ENCODE measurements around the gene ABCC4.

The ABCC4 gene, protein sequence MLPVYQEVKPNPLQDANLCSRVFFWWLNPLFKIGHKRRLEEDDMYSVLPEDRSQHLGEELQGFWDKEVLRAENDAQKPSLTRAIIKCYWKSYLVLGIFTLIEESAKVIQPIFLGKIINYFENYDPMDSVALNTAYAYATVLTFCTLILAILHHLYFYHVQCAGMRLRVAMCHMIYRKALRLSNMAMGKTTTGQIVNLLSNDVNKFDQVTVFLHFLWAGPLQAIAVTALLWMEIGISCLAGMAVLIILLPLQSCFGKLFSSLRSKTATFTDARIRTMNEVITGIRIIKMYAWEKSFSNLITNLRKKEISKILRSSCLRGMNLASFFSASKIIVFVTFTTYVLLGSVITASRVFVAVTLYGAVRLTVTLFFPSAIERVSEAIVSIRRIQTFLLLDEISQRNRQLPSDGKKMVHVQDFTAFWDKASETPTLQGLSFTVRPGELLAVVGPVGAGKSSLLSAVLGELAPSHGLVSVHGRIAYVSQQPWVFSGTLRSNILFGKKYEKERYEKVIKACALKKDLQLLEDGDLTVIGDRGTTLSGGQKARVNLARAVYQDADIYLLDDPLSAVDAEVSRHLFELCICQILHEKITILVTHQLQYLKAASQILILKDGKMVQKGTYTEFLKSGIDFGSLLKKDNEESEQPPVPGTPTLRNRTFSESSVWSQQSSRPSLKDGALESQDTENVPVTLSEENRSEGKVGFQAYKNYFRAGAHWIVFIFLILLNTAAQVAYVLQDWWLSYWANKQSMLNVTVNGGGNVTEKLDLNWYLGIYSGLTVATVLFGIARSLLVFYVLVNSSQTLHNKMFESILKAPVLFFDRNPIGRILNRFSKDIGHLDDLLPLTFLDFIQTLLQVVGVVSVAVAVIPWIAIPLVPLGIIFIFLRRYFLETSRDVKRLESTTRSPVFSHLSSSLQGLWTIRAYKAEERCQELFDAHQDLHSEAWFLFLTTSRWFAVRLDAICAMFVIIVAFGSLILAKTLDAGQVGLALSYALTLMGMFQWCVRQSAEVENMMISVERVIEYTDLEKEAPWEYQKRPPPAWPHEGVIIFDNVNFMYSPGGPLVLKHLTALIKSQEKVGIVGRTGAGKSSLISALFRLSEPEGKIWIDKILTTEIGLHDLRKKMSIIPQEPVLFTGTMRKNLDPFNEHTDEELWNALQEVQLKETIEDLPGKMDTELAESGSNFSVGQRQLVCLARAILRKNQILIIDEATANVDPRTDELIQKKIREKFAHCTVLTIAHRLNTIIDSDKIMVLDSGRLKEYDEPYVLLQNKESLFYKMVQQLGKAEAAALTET (N-terminal part only)

DNA sequence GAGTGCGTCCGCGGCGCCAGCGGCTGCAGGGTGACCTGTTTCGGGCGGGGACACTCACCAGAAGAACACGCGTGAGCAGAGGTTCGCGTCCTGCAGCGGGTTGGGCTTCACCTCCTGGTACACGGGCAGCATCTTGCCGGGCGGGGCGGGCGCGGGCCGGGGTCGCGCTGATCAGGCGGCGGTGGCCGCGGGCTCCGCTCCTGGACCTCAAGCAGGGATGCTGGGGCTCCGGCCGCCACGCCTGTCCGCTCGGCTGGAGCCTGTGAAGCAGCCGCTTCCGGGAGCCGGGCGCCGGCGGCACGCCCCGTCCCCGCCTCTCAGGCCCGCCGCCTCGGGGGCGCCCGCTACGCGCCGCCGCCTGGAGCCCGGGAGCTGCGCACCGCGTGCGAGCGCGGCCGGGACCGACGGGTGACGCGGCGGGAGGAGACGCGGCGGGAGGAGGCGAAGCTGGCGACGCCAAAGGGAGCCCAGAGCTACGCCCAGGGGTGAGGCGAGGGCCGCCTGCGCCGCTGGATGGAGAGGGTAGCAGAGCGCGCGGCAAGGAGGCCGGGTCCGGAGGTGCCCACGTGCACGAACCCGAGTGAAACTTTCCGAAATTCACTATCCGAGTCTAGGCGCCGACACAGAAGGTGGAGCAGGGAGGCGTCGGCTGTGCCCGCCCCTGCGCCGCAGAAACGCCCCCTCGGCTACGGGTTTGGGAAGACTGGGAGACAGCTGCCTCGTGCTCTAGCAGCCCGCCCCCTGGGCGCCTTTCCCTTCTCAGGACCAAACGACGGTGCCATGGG, at the start of gene ABCC4:
Gene ABCC4, minus strand, starts transcription at position 269 of the 785 bp plus-strand sequence. Its CDS starts 137 bp downstream, at position 132.
- POLR2A ChIA-PET: interaction anchor here (1.1 kb wide), 1 partner anchor 109 kb away, joined by 3 read pairs; no protein-coding TSS in a partner anchor
- CTCF ChIA-PET: interaction anchor here (0.7 to 10.9 kb wide), 10 partner anchors 11 to 110 kb away, joined by 3 to 133 read pairs (median 5); no protein-coding TSS in a partner anchor

DNA sequence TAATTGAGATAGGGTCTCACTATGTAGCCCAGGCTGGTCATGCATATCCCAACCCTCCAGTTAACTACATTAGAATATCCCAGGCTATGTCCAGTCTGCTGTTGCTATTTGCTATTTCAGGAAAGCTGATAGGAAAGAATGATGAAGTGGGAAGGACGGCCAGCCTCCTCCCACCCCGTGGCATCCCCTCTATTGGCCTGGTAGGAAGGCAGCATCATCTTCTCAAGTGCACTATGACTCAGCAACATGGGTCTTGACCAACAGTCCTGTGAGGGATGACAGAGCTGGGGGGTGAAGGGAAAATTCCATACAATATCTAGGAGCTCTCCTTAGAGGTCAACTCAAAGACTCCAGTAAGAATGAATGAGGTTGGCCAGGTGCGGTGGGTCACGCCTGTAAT, 48.0 kb upstream of the ABCC4 start:
- H3K4me3 ChIP-seq (ENCODE audit: low read depth, low read length): no peak overlapping the region
- no peak for DNase-seq (ENCODE audit: low read depth, low spot score)
- CTCF ChIA-PET: interaction anchor here (1.0 to 1.6 kb wide), 2 partner anchors 55 to 160 kb away, joined by 3 to 7 read pairs; no protein-coding TSS in a partner anchor
- TF ChIP-seq, protein P1, sequence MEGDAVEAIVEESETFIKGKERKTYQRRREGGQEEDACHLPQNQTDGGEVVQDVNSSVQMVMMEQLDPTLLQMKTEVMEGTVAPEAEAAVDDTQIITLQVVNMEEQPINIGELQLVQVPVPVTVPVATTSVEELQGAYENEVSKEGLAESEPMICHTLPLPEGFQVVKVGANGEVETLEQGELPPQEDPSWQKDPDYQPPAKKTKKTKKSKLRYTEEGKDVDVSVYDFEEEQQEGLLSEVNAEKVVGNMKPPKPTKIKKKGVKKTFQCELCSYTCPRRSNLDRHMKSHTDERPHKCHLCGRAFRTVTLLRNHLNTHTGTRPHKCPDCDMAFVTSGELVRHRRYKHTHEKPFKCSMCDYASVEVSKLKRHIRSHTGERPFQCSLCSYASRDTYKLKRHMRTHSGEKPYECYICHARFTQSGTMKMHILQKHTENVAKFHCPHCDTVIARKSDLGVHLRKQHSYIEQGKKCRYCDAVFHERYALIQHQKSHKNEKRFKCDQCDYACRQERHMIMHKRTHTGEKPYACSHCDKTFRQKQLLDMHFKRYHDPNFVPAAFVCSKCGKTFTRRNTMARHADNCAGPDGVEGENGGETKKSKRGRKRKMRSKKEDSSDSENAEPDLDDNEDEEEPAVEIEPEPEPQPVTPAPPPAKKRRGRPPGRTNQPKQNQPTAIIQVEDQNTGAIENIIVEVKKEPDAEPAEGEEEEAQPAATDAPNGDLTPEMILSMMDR (IDR thresholded peaks at IDR 0.05; ENCODE audit: insufficient read depth, low read length, missing control alignments): no peak
- POLR2A ChIA-PET: no interaction called here

More for the DNA sequence above, at the start of gene ABCC4:
- TF ChIP-seq, protein P1 (IDR thresholded peaks at IDR 0.05; ENCODE audit: insufficient read depth, low read length, missing control alignments): peak; percentile 6
- peak within 1 kb of the TSS; percentile 81 for H3K4me3 ChIP-seq (ENCODE audit: low read depth, low read length)
- no peak for DNase-seq (ENCODE audit: low read depth, low spot score)

DNA sequence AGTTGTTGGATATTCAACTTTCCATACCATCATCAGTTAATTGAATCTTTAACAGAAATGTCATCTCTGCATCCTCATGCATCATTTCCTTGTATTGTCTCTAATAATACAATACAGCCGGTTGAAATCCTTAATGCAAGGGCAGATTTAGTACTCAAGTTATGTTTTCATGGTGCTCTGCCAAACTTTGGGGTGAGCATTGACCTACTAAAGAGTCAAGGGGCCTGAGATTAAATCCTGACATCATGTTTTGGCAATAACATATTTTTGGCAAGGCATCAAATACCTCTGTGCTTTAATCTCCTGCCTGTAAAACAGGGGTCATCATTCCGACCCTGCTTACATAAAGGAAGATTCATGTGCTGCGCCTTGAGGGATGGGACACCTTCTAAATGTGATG, 42.7 kb upstream of the ABCC4 start:
- no peak for DNase-seq (ENCODE audit: low read depth, low spot score)
- ChIA-PET POLR2A (no interaction called here), CTCF (no interaction called here)
- TF ChIP-seq, protein P1 (IDR thresholded peaks at IDR 0.05; ENCODE audit: insufficient read depth, low read length, missing control alignments): no peak
- no peak overlapping the region for H3K4me3 ChIP-seq (ENCODE audit: low read depth, low read length)

DNA sequence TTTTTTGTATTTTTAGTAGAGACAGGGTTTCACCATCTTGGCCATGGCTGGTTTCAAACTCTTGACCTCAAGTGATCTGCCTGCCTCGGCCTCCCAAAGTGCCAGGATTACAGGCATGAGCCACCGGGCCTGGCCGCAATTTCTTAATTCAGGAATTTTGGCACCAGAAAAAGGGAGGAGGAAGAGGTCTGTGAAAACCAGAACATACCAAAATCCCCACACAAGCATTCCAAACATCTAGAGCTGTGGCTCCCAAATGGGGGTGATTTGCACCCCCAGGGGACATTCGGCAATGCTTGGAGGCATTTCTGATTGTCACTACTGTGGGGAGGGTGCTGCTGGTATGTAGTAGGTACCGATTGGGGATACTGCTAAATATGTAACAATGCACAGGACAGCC, 40.2 kb upstream of the ABCC4 start:
- CTCF ChIA-PET: interaction anchor here (0.8 to 3.9 kb wide), 5 partner anchors 16 to 152 kb away, joined by 3 to 19 read pairs (median 4); no protein-coding TSS in a partner anchor
- TF ChIP-seq, protein P1 (IDR thresholded peaks at IDR 0.05; ENCODE audit: insufficient read depth, low read length, missing control alignments): no peak

DNA sequence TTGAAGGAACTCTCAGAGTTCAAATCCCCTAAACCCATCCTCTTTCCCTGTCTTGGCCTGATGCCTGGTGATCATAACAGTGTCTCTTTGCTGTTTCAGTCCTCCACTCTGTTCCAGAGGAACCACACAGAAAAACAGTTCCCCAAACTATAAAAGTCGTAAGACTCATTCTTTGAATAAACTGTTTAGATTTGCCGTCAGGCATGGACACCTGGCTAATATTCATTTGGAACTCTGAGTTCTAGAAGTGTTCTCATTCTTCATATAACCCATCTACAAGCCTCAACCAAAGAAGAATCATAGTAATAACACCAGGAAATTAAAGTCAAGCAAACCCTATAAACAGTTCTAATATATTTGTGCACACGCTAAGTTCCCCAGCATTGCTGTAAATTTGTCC, 37.7 kb upstream of the ABCC4 start:
- ChIA-PET CTCF (interaction anchor here (1.5 to 3.9 kb wide), 2 partner anchors 44 to 150 kb away, joined by 3 to 19 read pairs; no protein-coding TSS in a partner anchor), POLR2A (no interaction called here)
- TF ChIP-seq, protein P1 (IDR thresholded peaks at IDR 0.05; ENCODE audit: insufficient read depth, low read length, missing control alignments): no peak
- no peak overlapping the region for H3K4me3 ChIP-seq (ENCODE audit: low read depth, low read length)
- no peak for DNase-seq (ENCODE audit: low read depth, low spot score)

More for the DNA sequence above, 40.2 kb upstream of the ABCC4 start:
- no peak overlapping the region for H3K4me3 ChIP-seq (ENCODE audit: low read depth, low read length)
- DNase-seq (ENCODE audit: low read depth, low spot score): no peak
- POLR2A ChIA-PET: no interaction called here
